Glutamatergic neuron (in vitro differentiated cells): ENCODE data around the gene ZNF385A. TPM values are rescaled to one million over a fixed set of nuclear protein-coding genes. Genes with fewer than 3 reads are reported as not detected.

Source experiments
- DNase-seq: peaks from one replicate; pipeline ENCODE4 v3.0.0; 2022
- H3K27ac Mint-ChIP-seq: one replicate; pipeline ENCODE4 v1.8.0; 2020; ENCODE audit warnings: mild to moderate bottlenecking, mixed read lengths, inconsistent platforms; ENCODE audit not compliant: unreplicated experiment
- H3K27me3 Mint-ChIP-seq: one replicate; pipeline ENCODE4 v1.8.0; 2020; ENCODE audit warnings: mild to moderate bottlenecking, moderate library complexity, mixed read lengths, inconsistent platforms; ENCODE audit not compliant: unreplicated experiment
- H3K36me3 Mint-ChIP-seq: one replicate; pipeline ENCODE4 v1.8.0; 2020; ENCODE audit warnings: mild to moderate bottlenecking, mixed read lengths, inconsistent platforms; ENCODE audit not compliant: unreplicated experiment
- H3K4me1 Mint-ChIP-seq: one replicate; pipeline ENCODE4 v1.8.0; 2020; ENCODE audit warnings: mild to moderate bottlenecking, low read depth, mixed read lengths, inconsistent platforms; ENCODE audit not compliant: unreplicated experiment
- H3K4me3 Mint-ChIP-seq: one replicate; pipeline ENCODE4 v1.8.0; 2020; ENCODE audit warnings: mild to moderate bottlenecking, mixed read lengths, inconsistent platforms; ENCODE audit not compliant: unreplicated experiment
- H3K9me3 Mint-ChIP-seq: one replicate; pipeline ENCODE4 v1.8.0; 2020; ENCODE audit warnings: mild to moderate bottlenecking, moderate library complexity, mixed read lengths, inconsistent platforms; ENCODE audit not compliant: unreplicated experiment
- total RNA-seq: library from RNA; stranded (reverse); fragmentation: NEBNext Ultra II Directional; extraction: Animal tissue kit (Norgen Biotek cat#: 25700); gene quantifications from one replicate; pipeline ENCODE4 v1.2.1, GENCODE V29; 2021; ENCODE audit not compliant: unreplicated experiment
- TF ChIP-seq, protein P1 (sequence below): fragments of 200-600 bp; sonication (generic); IDR thresholded peaks from one replicate; pipeline ENCODE4 v1.5.0; 2021; ENCODE audit not compliant: partially characterized antibody, unreplicated experiment

Gene ZNF385A
- total RNA-seq, 1 donor from 2014 or later = 26.6 TPM

- H3K27me3 Mint-ChIP-seq = peaks cover 13% of the 10 kb centered on the region
- H3K27ac Mint-ChIP-seq = no peak overlapping the region
- no peak for DNase-seq
- peaks cover 5% of the 10 kb centered on the region for H3K9me3 Mint-ChIP-seq
- no peaks in the 10 kb centered on the region for H3K36me3 Mint-ChIP-seq
- no peak overlapping the region for H3K4me3 Mint-ChIP-seq
- TF ChIP-seq, protein P1, sequence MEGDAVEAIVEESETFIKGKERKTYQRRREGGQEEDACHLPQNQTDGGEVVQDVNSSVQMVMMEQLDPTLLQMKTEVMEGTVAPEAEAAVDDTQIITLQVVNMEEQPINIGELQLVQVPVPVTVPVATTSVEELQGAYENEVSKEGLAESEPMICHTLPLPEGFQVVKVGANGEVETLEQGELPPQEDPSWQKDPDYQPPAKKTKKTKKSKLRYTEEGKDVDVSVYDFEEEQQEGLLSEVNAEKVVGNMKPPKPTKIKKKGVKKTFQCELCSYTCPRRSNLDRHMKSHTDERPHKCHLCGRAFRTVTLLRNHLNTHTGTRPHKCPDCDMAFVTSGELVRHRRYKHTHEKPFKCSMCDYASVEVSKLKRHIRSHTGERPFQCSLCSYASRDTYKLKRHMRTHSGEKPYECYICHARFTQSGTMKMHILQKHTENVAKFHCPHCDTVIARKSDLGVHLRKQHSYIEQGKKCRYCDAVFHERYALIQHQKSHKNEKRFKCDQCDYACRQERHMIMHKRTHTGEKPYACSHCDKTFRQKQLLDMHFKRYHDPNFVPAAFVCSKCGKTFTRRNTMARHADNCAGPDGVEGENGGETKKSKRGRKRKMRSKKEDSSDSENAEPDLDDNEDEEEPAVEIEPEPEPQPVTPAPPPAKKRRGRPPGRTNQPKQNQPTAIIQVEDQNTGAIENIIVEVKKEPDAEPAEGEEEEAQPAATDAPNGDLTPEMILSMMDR = no peak
- H3K4me1 Mint-ChIP-seq = no peaks in the 10 kb centered on the region
Measured at GRCh38 chr12:54405106-54405505, 20.6 kb upstream of the ZNF385A start.

DNA sequence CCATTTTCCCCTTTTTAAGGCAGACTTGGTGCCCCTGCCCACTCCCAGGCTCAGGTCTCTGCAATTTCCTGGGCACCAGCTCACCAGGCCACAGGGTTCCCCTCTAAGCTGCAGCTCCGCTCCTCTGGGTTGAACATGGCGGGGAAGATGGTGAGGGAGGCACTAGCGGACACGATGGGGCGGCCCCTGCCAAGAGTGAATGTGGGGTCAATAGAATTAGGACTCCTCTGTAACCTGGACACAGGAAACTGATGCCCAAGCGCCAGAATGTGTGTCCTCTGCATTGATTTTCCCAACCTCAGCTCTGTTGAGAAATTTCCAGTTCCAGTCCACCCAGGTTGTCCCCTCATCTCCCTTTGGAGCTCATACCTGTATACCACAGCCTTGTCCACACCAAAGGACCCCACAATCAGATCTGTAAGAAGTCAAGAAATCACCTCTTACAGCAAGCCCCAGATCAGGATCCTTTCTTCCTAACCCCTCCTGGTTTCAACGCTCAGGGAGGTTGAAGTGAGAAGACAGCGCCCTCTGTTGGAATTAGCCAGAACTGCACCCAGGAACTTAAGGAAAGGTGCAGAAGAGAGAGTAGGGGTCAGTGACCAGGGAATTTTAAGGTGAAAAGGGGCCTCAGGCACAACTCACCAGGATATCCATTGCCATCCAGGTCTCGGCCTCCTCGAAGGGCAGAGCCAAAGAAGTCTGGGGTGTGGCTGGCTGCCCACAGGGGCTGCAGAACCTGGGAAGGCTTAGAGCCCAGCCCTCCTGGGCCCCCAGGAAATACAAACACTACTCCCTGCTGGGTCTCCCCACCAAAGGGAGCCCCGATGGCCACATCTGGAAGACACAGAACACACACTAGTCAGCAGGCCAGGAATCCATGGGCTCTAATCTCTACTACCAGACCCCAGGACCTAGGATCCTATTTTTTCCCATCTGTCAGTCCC is 19.8 kb upstream of the ZNF385A start:
- H3K27me3 Mint-ChIP-seq = peaks cover 13% of the 10 kb centered on the region
- peak; percentile 77 for DNase-seq
- TF ChIP-seq, protein P1 = peak; percentile 99
- H3K9me3 Mint-ChIP-seq = peaks cover 5% of the 10 kb centered on the region
- no peak overlapping the region for H3K4me3 Mint-ChIP-seq
- H3K36me3 Mint-ChIP-seq = no peaks in the 10 kb centered on the region
- H3K27ac Mint-ChIP-seq = no peak overlapping the region
- peaks cover under 1% of the 10 kb centered on the region for H3K4me1 Mint-ChIP-seq

DNA sequence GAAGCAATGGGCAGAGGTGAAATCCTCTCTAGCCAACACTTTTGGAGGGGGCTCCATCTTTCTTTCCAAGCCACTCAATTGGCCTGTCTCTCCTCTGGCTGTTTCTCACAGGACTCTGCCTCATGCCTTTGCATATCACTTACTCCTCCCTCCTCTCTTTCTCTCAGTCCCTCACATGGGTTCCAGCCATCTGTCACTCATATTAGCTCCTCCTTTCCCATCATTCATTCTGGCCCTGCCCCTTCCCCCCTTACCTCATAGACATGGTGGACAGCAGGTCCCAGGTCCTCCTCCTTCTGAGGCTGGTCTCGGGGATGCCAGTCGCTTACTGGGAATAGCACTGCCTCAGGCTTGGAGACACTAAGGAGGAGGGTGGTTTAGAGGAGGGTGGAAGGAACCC is 16.6 kb upstream of the ZNF385A start:
- peaks cover 2% of the 10 kb centered on the region for H3K4me1 Mint-ChIP-seq
- no peak overlapping the region for H3K4me3 Mint-ChIP-seq
- H3K27ac Mint-ChIP-seq = no peak overlapping the region
- DNase-seq = no peak
- H3K27me3 Mint-ChIP-seq = peaks cover 14% of the 10 kb centered on the region
- H3K9me3 Mint-ChIP-seq = peaks cover 5% of the 10 kb centered on the region
- H3K36me3 Mint-ChIP-seq = no peaks in the 10 kb centered on the region
- TF ChIP-seq, protein P1 = no peak

DNA sequence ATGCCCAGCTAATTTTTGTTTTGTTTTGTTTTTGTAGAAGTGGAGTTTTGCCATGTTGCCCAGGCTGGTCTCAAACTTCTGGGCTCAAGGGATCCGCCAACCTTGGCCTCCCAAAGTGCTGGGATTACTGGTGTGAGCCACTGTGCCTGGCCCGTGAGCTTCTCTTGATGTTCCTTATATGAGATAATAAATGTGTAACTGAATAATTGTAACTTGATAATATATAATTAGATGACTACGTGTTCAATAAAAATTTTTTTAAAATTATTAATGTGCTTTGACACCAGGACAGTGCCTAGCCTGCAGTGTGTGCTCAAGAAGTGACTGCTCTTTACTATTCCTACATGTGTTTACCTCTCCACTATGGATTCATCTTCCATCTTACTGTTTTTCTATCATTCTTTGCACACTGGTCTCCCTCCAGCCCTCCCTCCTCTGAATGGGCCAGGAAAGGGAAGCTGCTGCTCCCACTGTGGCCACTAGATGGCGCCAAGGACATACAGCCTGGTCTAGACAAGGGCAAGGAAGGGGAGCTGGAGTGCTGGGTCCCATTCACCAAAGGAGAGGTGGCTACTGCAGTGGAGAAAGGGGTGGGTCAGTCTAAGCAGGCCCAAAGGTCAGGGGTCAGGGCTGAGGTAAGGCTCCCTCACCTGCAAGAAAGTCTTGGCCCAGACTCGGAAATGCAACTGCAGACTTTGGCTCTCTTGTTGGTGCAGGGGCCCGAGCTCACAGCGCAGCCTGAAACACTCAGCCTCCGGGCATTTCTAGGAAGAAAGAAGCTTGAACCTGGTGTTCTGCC is 14.7 kb upstream of the ZNF385A start:
- Mint-ChIP-seq H3K36me3 (no peaks in the 10 kb centered on the region), H3K4me3 (no peak overlapping the region), H3K27me3 (peaks cover 16% of the 10 kb centered on the region), H3K4me1 (peaks cover 3% of the 10 kb centered on the region), H3K27ac (no peak overlapping the region), H3K9me3 (no peaks in the 10 kb centered on the region)
- DNase-seq = peak; percentile 92
- TF ChIP-seq, protein P1 = peak; percentile 94
